Measurements from ENCODE around the gene DLGAP1.

DNA sequence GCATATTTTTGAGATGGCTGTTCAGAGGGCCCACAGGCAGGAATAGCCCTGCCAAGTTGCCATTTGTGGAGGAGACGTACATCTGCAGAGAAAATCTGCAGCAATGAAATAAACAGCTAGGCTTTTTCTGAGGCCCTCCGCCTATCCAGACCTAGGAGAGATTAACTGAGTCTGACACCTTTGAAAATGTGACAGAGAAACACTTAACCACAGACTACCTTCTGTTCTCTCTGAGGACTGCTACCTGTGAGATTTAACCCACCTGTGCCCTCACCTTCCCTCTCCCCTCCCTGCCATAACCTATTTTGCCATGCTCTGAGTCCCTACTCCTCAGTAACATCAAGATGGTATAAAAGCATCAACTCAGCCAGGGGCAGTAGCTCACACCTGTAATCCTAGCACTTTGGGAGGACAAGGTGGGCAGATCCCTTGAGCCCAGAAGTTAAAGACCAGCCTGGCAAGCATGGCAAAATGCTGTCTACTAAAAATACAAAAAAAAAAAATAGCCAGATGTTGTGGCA lies 844.9 kb downstream of the DLGAP1 start:
- no peak for TF ChIP-seq CHD2 (IDR thresholded peaks at IDR 0.05; ENCODE audit: low read length)
- TF ChIP-seq SRF (IDR thresholded peaks at IDR 0.05; ENCODE audit: low read depth, low read length), result no peak
- TF ChIP-seq KDM5A (IDR thresholded peaks at IDR 0.05; ENCODE audit: low read length), result no peak
